HepG2 (cell line): Measurements from ENCODE around the gene TLCD3B. TPM values are rescaled to one million over a fixed set of nuclear protein-coding genes. Genes with fewer than 3 reads are reported as not detected.
A peak's percentile ranks its signal among the peaks of the same experiment; 100 is the strongest.

ENCODE experiments used
- E2F1 ChIP-seq: sonication (generic); formaldehyde crosslinking; IDR thresholded peaks from 2 replicates; pipeline ENCODE4 v1.5.0; 2020; ENCODE audit warnings: missing genetic modification reagents
- FOSL1 ChIP-seq: sonication (generic); formaldehyde crosslinking; IDR thresholded peaks from 2 replicates; pipeline ENCODE4 v1.9.0; 2021; ENCODE audit warnings: missing genetic modification reagents, borderline replicate concordance
- GTF3A ChIP-seq: sonication (generic); formaldehyde crosslinking; conservative IDR thresholded peaks from 2 replicates; pipeline ENCODE4 v1.4.0; 2020; ENCODE audit warnings: mild to moderate bottlenecking, missing genetic modification reagents
- HIVEP1 ChIP-seq: sonication (generic); formaldehyde crosslinking; IDR thresholded peaks from 2 replicates; pipeline ENCODE4 v1.4.0; 2020; ENCODE audit warnings: mild to moderate bottlenecking, missing genetic modification reagents
- IRF2 ChIP-seq: IDR thresholded peaks from 2 replicates; pipeline ENCODE4 v1.6.1; 2018; ENCODE audit warnings: missing genetic modification reagents, missing compliant biosample characterization
- KLF16 ChIP-seq, 2 experiments: sonication (generic) in 1 of 2; formaldehyde crosslinking in 1 of 2; IDR thresholded peaks; 2 replicates each; pipeline versions ENCODE4 v1.6.1 to v1.8.0; 2016 to 2023; ENCODE audit warnings: missing genetic modification reagents in 2 of 2, missing compliant biosample characterization in 1 of 2
- ONECUT2 ChIP-seq: sonication (generic); formaldehyde crosslinking; IDR thresholded peaks from 2 replicates; pipeline ENCODE4 v1.4.0; 2020; ENCODE audit warnings: missing genetic modification reagents
- SMAD3 ChIP-seq: sonication (generic); formaldehyde crosslinking; IDR thresholded peaks from 2 replicates; pipeline ENCODE4 v1.4.0; 2020; ENCODE audit warnings: missing genetic modification reagents
- ZBTB33 ChIP-seq: sonication (generic); formaldehyde crosslinking; IDR thresholded peaks from 2 replicates; pipeline ENCODE4 v1.4.0; 2020; ENCODE audit warnings: missing genetic modification reagents
- ZNF282 ChIP-seq: fragments of 450-650 bp; IDR thresholded peaks from 2 replicates; pipeline ENCODE4 v1.6.1; 2018; ENCODE audit not compliant: partially characterized antibody
- ZNF326 ChIP-seq: sonication (generic); formaldehyde crosslinking; IDR thresholded peaks from 2 replicates; pipeline ENCODE4 v1.4.0; 2020; ENCODE audit warnings: missing genetic modification reagents, borderline replicate concordance
- ZNF704 ChIP-seq: sonication (generic); formaldehyde crosslinking; IDR thresholded peaks from 2 replicates; pipeline ENCODE4 v1.8.1; 2023; ENCODE audit warnings: mild to moderate bottlenecking, inconsistent platforms, moderate library complexity, missing genetic modification reagents, borderline replicate concordance
- ZNF770 ChIP-seq: sonication (generic); formaldehyde crosslinking; IDR thresholded peaks from 2 replicates; pipeline ENCODE4 v1.5.0; 2020; ENCODE audit warnings: mild to moderate bottlenecking, missing genetic modification reagents
- ZUFSP ChIP-seq: sonication (generic); formaldehyde crosslinking; IDR thresholded peaks from 2 replicates; pipeline ENCODE4 v1.9.0; 2021; ENCODE audit warnings: missing genetic modification reagents, mild to moderate bottlenecking, borderline replicate concordance
- ZXDC ChIP-seq: sonication (generic); formaldehyde crosslinking; IDR thresholded peaks from 2 replicates; pipeline ENCODE4 v1.5.0; 2020; ENCODE audit warnings: mild to moderate bottlenecking, missing genetic modification reagents
- polyA plus RNA-seq, 8 experiments: library from polyadenylated mRNA; depleted of rRNA in 3 of 8; stranded (reverse) in 7 of 8; unstranded in 1 of 8; fragments of >200 nt; fragmentation: Illumina TruSeq in 4 of 8; extraction: Trizol in 4 of 8; gene quantifications; 2 replicates each; pipeline versions ENCODE4 v1.2.1 to v1.2.3, GENCODE V29; 2011 to 2016; ENCODE audit warnings: low read depth in 4 of 8, missing spikeins in 1 of 8, mixed read lengths in 1 of 8; ENCODE audit not compliant: insufficient read depth in 1 of 8
- total RNA-seq, 5 experiments: library from RNA; depleted of rRNA; stranded (reverse); fragments of >200 nt; fragmentation: Illumina TruSeq; extraction: Trizol; gene quantifications; 2 replicates each; pipeline ENCODE4 v1.2.3, GENCODE V29; 2016; ENCODE audit warnings: low read depth in 1 of 5

The TLCD3B gene
- total and polyA plus RNA-seq, 2 of the 13 experiments (the other 11 are each of a cell fraction or from before 2014, with no cell fraction given): not detected

GRCh38 chr16:30032083-30032819, 1.2 kb upstream of the TLCD3B start (continued):
- peak; percentile 61 for TF ChIP-seq ZBTB33 (CRISPR knock-in tag)
- no peak for TF ChIP-seq ZNF326 (CRISPR knock-in tag)
- TF ChIP-seq FOSL1 (CRISPR knock-in tag): no peak
- TF ChIP-seq HIVEP1: no peak
- TF ChIP-seq E2F1 (CRISPR knock-in tag): no peak
- TF ChIP-seq ZXDC (CRISPR knock-in tag): no peak
- no peak for TF ChIP-seq ONECUT2
- TF ChIP-seq KLF16 (CRISPR knock-in tag; IDR thresholded peaks at IDR 0.05): 0 out of 4 replicates have a peak, but pooled peaks of 1 of the 2 experiments have one; percentile 62
- TF ChIP-seq GTF3A (CRISPR knock-in tag): no peak
- peak; percentile 57; the same call in 1 of the 2 replicates for TF ChIP-seq SMAD3 (CRISPR knock-in tag)
- peak; percentile 53; the same call in 1 of the 2 replicates for TF ChIP-seq IRF2 (CRISPR knock-in tag)
- TF ChIP-seq ZNF282: no peak
- no peak for TF ChIP-seq ZNF704
- TF ChIP-seq ZUFSP (CRISPR knock-in tag): no peak
- TF ChIP-seq ZNF770: no peak
